Measurements from ENCODE around the gene RRAD.
"Not testable (repeated sequence)": the region's sequence is repeated elsewhere in the genome, so short reads cannot be mapped to it uniquely, and the experiment has no call there.

The RRAD gene

DNA sequence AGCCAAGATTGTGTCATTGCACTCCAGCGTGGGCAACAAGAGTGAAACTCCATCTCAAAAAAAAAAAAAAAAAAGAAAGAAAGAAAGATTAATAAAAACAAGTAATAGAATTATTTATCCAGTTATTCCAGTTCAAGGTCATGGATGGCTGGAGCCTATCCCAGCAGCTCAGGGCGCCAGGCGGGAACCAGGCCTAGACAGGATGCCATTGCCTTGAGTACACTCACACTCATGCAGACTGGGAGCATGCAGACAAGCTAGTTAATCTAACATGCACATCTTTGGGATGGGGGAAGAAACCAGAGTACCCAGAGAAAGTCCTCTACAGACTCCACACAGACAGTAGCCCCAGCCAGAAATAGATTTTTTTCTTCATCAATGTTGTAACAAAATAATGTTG is 27.1 kb downstream of the RRAD start:
- DNase-seq, result no peak

DNA sequence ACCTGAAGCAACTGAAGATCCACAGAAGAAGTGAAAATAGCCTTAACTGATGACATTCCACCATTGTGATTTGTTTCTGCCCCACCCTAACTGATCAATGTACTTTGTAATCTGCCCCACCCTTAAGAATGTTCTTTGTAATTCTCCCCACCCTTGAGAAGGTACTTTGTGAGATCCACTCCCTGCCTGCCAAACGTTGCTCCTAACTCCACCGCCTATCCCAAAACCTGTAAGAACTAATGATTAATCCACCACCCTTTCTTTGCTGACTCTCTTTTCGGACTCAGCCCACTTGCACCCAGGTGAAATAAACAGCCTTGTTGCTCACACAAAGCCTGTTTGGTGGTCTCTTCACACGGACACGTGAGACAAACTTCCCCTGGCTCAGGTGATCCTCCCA is 28.7 kb downstream of the RRAD start:
- DNase-seq, result not testable (repeated sequence)

DNA sequence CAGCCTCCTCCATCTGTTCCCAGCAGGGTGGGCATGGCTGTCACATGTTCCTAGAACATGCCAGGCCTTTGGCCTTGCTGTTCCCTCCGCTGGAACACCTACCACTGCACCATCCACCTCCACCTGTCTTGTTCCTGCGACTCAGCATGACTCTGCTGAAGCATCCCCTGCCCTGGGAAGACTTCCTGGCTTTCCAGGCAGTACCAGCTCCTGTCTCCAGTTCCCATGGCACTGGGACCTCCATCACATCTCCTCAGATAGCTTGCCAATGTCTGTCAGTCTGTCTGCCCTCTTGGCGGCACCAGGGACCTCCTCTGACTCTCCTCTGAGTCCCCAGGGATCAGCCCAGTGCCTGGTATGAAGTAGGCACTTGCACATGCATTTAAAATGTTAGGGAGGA is 29.3 kb downstream of the RRAD start:
- DNase-seq, result no peak

DNA sequence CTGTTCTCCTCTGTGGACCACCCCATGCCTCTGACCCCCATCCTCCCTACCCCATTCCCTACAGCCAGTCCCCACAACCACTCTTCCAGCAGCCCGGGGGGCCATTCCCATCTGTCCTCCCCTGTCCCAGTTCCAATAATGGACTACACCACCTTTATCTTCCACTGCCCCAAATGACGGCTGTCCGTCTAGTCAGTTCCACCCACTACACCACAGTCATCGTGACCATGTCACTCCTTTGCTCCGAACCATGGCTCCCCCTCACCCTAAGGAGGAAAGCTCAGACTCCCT is 29.7 kb downstream of the RRAD start:
- no peak for DNase-seq

- DNase-seq, result peak; percentile 6
These were observed 30.2 kb downstream of the RRAD start for GRCh38 chr16:66894948-66895688.

DNA sequence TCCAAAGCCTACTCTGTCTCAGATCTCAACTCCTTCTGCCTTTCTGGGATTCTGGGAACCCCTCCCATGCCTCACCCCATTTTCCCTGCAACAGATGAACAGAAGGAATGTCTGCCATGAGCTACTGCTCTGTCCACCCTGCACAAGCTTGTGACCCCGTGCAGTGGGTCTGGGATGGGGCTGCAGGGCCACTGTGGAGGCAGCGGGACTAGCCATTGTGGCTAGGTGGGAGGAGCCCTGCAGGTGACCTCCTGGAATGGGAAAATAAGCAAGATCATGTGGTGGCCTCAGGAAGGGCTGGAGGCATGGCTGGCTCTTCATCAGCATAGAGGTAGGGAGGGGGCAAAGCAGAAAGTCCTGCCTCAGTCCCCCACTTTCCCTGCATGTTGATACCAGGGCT is 31.3 kb downstream of the RRAD start:
- no peak for DNase-seq

DNA sequence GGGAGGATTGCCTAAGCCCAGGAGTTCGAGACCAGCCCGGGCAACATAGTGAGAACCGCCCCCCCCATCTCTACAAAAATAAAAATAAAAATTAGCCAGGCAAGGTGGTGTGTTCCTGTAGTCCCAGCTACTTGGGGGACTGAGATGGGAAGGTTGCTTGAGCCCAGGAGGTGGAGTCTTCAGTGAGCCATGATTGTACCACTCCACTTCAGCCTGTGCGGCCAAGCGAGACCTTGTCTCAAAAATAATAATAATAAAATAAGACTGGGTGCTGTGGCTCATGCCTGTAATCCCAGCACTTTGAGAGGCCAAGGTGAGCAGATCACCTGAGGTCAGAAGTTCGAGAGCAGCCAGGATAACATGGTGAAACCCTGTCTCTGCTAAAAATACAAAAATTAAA is 33.5 kb downstream of the RRAD start:
- DNase-seq, result no peak

DNA sequence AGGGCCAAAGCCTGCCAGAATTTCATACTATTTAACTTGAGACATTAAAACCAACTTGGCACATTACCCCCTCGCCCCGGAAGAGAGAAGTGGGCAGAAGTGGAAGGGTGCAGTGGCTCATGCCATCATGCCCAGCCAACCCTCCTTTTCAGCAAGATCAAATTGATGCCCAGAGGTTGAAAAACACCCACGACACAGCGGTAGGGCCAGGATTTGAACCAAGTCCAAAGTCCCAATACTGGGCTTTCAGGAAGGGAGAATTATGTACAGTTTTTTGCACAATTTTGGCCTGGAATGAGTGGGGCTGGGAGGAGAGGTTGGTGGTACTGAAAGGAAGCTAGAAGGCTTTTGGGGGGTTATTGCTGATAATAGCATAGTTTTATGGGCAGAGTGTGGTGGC is 34.0 kb downstream of the RRAD start:
- no peak for DNase-seq

DNA sequence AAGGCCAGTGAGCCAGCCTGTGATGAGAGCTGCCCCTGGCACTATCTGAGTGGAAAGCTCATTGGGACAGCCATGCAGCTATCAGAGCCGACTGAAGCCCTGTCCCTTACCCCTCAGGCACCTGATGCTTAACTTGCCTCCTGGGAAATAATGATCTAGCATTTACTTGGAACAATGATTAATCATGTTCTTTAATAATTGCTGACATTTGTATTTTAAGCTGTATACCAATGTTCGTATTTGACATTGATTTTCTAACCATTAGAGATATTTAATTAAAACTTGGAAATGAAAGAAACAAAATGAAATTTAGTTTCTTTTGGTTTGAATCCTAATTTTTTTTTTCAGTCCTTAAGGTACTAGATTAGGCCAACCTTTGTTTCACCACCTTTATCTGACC is 34.5 kb downstream of the RRAD start:
- DNase-seq, result no peak

DNA sequence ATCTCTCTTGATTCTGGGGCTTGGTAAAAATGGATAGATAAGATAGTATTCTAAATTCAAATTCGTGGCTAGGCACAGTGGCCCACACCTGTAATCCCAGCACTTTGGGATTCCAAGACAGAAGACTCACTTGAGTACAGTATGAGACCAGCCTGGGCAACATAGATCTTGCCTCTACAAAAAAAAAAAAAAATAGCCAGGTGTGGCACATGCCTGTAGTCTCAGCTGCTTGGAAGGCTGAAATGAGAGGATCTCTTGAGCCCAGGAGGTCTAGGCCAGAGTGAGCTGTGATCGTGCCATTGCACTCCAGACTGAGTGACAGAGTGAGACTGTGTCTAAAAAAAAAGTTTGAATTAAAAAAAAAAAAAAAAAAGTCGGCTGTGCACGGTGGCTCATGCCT is 35.7 kb downstream of the RRAD start:
- no peak for DNase-seq

GRCh38 chr16:66888647-66889615 is 36.4 kb downstream of the RRAD start:
- no peak for DNase-seq

GRCh38 chr16:66886914-66887313 is 38.4 kb downstream of the RRAD start:
- no peak for DNase-seq

GRCh38 chr16:66886321-66886720 is 39.0 kb downstream of the RRAD start:
- DNase-seq, result no peak

GRCh38 chr16:66885491-66885890 is 39.8 kb downstream of the RRAD start:
- no peak for DNase-seq

DNA sequence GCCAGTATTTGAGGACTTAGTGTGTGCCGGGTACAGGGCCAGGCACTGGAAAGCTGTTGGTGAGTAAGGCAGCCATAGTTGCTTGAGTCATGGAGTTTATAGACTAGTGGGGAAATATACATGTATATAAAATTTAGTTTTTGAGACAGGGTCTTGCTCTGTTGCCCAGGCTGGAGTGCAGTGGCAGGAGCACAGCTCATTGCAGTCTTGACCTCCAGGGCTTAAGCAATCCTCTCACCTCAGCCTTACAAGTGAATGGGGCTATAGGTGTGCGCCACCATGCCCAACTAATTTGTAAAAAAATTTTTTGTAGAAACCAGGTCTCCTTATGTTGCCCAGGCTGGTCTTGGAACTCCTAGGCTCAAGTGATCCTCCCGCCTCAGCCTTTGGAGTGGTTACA is 42.6 kb downstream of the RRAD start:
- DNase-seq, result no peak

- no peak for DNase-seq
These were observed 43.3 kb downstream of the RRAD start for GRCh38 chr16:66881964-66882508.

DNA sequence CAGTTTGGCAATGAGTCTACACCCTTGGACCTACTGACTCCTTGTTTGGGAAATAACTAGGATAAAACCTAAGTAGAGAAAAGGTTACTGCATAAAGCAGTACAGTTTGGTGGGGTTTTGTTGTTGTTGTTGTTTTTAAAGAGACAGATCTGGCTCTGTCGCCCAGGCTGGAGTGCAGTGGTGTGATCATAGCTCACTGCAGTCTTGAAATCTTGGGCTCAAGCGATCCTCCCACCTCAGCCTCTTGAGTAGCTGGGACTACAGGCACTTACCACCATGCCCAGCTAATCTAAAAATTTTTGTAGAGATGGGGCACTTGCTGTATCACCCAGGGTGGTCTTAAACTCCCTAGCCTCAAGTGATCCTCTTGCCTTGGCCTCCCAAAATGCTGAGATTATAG is 43.8 kb downstream of the RRAD start:
- no peak for DNase-seq

- no peak for DNase-seq
These were observed 44.3 kb downstream of the RRAD start for GRCh38 chr16:66881014-66881417.

DNA sequence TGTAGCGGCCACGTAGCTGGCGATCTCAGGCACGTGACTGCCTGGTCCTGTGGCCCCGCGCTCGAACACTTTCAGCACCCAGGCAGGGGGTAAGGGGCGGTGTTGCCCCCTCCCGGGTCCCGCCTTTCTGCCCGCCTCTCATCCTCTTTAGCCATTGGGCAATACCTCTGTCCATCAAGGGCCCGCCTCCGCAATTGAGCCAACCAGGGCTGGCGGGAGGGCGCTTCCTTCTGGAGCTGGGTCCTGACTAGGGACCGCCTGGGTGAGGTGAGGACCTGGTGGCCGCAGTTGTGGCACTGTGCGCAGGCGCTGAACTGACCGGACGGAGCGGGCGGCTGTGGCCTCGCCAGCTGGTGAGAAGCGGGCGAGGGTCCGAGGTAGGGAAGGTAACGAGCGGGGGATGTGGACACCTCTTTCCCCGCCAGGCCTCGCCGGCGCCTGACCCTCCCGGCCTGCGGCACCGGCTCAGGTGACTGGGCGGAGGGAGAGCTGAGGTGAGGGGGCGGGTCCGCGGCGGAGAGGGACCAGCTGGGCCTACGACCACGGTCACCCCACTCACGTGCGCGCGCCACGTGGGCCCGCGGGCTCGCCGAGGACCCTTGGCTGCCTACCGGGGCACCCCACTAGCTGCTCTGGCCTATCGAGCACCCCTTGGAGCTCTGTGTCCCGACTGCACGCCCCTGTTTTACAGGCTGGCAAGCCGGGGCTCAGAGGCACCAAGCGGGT is 44.9 kb downstream of the RRAD start, which contains the start of gene PDP2:
Gene PDP2 (plus strand): TSS at position 228 of the 726 bp plus-strand sequence. CDS start 3,770 bp downstream, outside the sequence.
- peak; percentile 72 for DNase-seq

GRCh38 chr16:66878067-66878466 is 47.3 kb downstream of the RRAD start:
- no peak for DNase-seq

- DNase-seq, result no peak
These were observed 51.1 kb downstream of the RRAD start for GRCh38 chr16:66874079-66874775.

DNA sequence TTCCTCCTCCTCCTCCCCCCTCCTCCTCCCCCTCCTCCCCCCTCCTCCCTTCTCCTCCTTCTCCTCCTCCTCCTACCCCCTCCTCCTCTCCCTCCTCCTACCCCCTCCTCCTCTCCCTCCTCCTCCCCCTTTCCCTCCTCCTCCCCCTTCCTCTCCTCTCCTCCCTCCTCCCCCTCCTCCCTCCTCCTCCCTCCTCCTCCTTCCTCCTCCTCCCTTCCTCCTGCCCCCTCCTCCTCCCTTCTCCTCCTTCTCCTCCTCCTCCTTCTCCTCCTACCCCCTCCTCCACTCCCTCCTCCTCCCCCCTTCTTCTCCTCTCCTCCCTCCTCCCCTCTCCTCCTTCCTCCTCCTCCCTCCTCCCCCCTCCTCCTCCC is 51.7 kb downstream of the RRAD start:
- no peak for DNase-seq

All from NCI-H748 treated with DMSO at 0.1 percent for 48 hours (cell line).